Measurements from ENCODE around the gene ZNF432.

DNA sequence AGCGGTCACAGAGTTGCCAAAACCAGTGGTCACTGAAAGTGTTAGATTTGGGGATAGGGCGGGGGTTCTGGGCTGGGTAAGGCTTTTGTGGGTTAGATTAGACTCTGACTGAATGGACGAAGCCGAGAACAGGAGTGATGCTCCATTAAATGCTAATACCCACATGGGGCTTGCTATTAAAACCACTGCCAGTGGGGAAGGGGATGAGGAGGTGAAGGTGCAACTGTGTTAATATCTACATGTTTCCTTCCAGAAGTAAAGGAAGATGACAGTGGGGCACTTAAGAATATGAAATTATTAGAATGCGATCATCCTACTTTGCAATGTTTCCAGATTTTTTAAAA lies 19.9 kb downstream of the ZNF432 start:
- TF ChIP-seq EZH2 (IDR thresholded peaks at IDR 0.05) (no peak), POLR2AphosphoS5 (IDR thresholded peaks at IDR 0.05; ENCODE audit: borderline replicate concordance, low read depth, low read length) (no peak), FOXP2 (optimal IDR thresholded peaks at IDR 0.05; ENCODE audit: control extremely low read depth, extremely low read length, insufficient read depth) (no peak)
